Measurements from ENCODE around the gene CCT3.

DNA sequence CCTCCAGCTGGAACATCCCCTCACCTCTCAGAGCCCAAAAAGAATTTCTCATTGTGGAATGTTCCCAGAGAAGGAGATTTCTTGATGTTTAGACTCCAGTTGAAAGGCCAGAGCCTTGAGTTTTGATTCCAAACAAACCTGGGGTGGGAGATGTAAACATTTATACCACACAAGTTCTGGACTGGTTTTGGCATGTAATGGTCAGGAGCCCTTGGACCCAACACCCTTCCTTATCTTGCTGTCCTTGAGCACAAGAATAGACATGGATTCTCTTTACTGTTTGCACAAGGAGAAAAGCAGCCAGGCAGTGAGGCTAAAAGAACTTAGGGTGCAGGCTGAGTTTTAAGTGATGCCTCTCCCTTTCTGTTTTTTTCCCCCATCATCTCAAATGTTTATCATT lies 35.5 kb upstream of the CCT3 start:
- TF ChIP-seq, protein P1, sequence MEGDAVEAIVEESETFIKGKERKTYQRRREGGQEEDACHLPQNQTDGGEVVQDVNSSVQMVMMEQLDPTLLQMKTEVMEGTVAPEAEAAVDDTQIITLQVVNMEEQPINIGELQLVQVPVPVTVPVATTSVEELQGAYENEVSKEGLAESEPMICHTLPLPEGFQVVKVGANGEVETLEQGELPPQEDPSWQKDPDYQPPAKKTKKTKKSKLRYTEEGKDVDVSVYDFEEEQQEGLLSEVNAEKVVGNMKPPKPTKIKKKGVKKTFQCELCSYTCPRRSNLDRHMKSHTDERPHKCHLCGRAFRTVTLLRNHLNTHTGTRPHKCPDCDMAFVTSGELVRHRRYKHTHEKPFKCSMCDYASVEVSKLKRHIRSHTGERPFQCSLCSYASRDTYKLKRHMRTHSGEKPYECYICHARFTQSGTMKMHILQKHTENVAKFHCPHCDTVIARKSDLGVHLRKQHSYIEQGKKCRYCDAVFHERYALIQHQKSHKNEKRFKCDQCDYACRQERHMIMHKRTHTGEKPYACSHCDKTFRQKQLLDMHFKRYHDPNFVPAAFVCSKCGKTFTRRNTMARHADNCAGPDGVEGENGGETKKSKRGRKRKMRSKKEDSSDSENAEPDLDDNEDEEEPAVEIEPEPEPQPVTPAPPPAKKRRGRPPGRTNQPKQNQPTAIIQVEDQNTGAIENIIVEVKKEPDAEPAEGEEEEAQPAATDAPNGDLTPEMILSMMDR (IDR thresholded peaks at IDR 0.05; ENCODE audit: low read depth, low read length, poor library complexity, severe bottlenecking) = no peak
- TF ChIP-seq EZH2phosphoT487 (IDR thresholded peaks at IDR 0.05; ENCODE audit: borderline replicate concordance, low read length) = no peak
